SU-DHL-6 (cell line): ENCODE data around the gene DRC7.

Experiments
- CTCF ChIP-seq: fragments of 200-600 bp; sonication (generic); IDR thresholded peaks from one replicate; pipeline ENCODE4 v1.5.1; 2017; ENCODE audit warnings: antibody characterized with exemption, mild to moderate bottlenecking, low read length, moderate library complexity; ENCODE audit not compliant: insufficient read depth, poor library complexity, severe bottlenecking
- EZH2phosphoT487 ChIP-seq: fragments of 200-600 bp; sonication (generic), shearing (Covaris generic); conservative IDR thresholded peaks from 2 replicates; pipeline ENCODE4 v1.6.1; 2018; ENCODE audit warnings: mild to moderate bottlenecking, antibody characterized with exemption, low read length, moderate library complexity, mixed read lengths

- TF ChIP-seq CTCF (no peak), EZH2phosphoT487 (no peak)
Measured at GRCh38 chr16:57649846-57650245, 44.8 kb upstream of the DRC7 start.
